ENCODE results near the gene C1orf21.

- TF ChIP-seq CTCF (IDR thresholded peaks at IDR 0.05) (no peak), POLR2A (IDR thresholded peaks at IDR 0.05) (no peak)
Observed at GRCh38 chr1:184623404-184623803, 236.6 kb downstream of the C1orf21 start.

All from thyroid gland (tissue), 4 donors.